Measurements from ENCODE around the gene SCAP.
"Not testable (repeated sequence)": the region's sequence is repeated elsewhere in the genome, so short reads cannot be mapped to it uniquely, and the experiment has no call there.

The SCAP gene

GRCh38 chr3:47495886-47496285 is 20.1 kb upstream of the SCAP start:
- no peak for TF ChIP-seq CTCF (conservative IDR thresholded peaks at IDR 0.05; ENCODE audit: low read depth, low read length)
- DNase-seq (ENCODE audit: low read depth) = no peak
- no peak overlapping the region for H3K4me3 ChIP-seq (ENCODE audit: low read depth, low read length)

- H3K4me3 ChIP-seq (ENCODE audit: low read depth, low read length) = no peak overlapping the region
- no peak for DNase-seq (ENCODE audit: low read depth)
- no peak for TF ChIP-seq CTCF (conservative IDR thresholded peaks at IDR 0.05; ENCODE audit: low read depth, low read length)
Measured at GRCh38 chr3:47495111-47495510, 19.4 kb upstream of the SCAP start.

GRCh38 chr3:47491777-47492176 is 16.0 kb upstream of the SCAP start:
- TF ChIP-seq CTCF (conservative IDR thresholded peaks at IDR 0.05; ENCODE audit: low read depth, low read length) = no peak
- DNase-seq (ENCODE audit: low read depth) = no peak
- H3K4me3 ChIP-seq (ENCODE audit: low read depth, low read length) = no peak overlapping the region

- H3K4me3 ChIP-seq (ENCODE audit: low read depth, low read length) = no peak overlapping the region
- TF ChIP-seq CTCF (conservative IDR thresholded peaks at IDR 0.05; ENCODE audit: low read depth, low read length) = no peak
- no peak for DNase-seq (ENCODE audit: low read depth)
Measured at GRCh38 chr3:47491186-47491585, 15.4 kb upstream of the SCAP start.

- DNase-seq (ENCODE audit: low read depth) = no peak
- no peak overlapping the region for H3K4me3 ChIP-seq (ENCODE audit: low read depth, low read length)
- no peak for TF ChIP-seq CTCF (conservative IDR thresholded peaks at IDR 0.05; ENCODE audit: low read depth, low read length)
Measured at GRCh38 chr3:47487265-47487664, 11.5 kb upstream of the SCAP start.

- H3K4me3 ChIP-seq (ENCODE audit: low read depth, low read length) = no peak overlapping the region
- TF ChIP-seq CTCF (conservative IDR thresholded peaks at IDR 0.05; ENCODE audit: low read depth, low read length) = no peak
- DNase-seq (ENCODE audit: low read depth) = no peak
Measured at GRCh38 chr3:47485812-47486211, 10.1 kb upstream of the SCAP start.

GRCh38 chr3:47482366-47482765 is 6.6 kb upstream of the SCAP start:
- H3K4me3 ChIP-seq (ENCODE audit: low read depth, low read length) = no peak overlapping the region
- no peak for TF ChIP-seq CTCF (conservative IDR thresholded peaks at IDR 0.05; ENCODE audit: low read depth, low read length)
- DNase-seq (ENCODE audit: low read depth) = no peak

- H3K4me3 ChIP-seq (ENCODE audit: low read depth, low read length); DNase-seq (ENCODE audit: low read depth): not testable (repeated sequence)
Measured at GRCh38 chr3:47481763-47482162, 6.0 kb upstream of the SCAP start.

GRCh38 chr3:47480267-47480666 is 4.5 kb upstream of the SCAP start:
- not testable (repeated sequence) for DNase-seq (ENCODE audit: low read depth); H3K4me3 ChIP-seq (ENCODE audit: low read depth, low read length)
